SHP77 treated with DMSO at 0.1 percent for 48 hours (cell line): ENCODE data around the gene FNDC4.

Source experiments
- DNase-seq: peaks from one replicate; lab custom pipeline; 2025; lab: John Stamatoyannopoulos, UW

FNDC4 gene

DNA sequence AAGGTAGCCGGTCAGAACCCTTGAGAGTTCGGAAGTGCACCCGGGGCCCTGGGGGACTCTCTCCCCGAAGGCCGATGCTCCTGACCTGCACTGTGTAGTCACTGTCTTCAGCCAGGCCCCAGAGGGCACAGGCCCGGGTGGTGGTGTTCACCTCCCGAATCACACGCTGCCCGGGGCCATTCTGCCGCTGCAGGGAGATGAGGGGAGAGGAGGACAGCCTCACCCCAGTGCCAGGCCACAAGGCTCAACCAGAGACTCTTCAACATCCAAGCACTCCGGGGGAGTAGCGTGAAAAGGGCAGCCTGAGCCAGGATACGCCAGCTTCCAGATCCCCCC is 1.1 kb downstream of the FNDC4 start:
- no peak for DNase-seq

DNA sequence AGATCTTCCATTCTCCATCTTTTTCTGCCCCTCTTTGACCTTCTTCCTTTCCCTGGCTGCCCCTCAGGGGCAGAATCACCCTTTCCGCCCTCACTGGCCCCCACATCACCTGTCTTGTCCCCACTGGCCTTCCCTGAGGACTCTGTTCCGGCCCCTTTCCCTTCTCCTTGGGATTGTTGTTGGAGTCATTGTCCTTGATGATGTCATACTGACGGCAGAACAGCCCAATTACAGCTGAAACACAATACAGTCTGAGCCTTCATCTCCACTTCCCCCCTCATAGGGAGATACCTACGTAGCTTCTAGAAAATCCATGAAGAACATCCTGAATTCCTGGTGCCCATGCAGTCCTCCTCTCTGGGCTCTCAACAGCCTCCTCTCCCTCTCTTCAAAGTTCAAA is 2.4 kb downstream of the FNDC4 start:
- DNase-seq: no peak

DNA sequence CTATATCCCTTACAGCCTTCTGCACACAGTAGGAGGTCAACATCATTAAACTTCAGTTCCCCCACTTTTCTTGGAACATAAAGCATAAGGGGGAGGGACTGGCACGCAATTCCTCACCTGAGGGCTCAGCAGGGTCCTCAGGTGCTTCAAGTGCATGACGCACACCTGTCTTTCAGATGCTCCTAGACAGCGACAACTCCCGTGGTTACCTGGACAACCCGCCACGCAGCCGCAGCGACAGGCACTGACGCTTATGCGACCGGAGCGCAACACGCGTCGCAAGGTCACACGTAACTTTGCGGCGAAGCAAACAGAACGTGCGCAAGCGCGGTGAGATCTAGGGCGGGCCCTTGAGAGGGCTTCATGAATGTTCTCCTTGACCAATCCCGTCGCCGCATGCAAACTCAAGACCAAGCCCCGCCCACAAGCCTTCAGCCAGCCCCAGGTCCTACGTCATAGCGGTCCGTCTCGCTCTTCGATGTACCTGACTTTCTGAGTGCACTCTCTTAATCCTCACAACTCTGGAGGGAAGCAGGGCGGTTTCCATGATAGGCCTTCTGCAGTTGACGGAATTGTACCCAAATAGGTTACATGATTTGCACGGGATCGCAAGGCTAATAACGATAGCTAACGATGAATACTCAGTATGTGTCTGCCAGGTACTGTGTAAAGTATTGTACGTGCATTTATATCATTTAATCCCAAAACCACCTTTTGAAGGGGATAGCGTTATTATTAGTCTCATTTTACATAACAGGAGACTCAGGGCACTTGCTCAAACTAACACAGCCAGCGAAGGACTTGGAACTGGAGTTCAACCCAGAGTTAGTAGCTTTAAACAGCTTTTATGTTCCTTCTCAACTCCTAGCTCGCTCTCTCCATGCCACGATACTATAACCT is 5.3 kb downstream of the FNDC4 start, which contains the start of gene IFT172:
Gene IFT172 (minus strand): TSS at position 246 of the 900 bp plus-strand sequence. CDS start 90 bp downstream, at position 156.
- peak; percentile 99 for DNase-seq

DNA sequence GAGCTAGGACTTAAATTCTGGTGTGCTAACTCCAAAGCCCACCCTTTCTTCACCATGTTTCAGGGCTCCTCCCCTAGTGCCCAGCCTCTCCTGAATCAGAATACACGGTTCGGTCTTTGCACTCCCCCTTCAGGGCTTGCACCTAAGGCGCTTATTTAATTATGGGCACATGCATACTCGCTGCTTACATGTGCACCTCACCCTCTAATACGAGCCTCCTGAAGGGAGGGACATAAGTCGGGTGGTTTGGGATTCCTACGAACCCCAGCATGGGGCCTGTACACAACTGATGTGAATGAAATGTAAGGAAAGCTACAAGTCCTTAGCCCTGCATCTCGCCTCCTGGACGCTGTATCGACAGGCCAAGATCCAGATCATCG is 5.9 kb downstream of the FNDC4 start:
- peak; percentile 16 for DNase-seq

DNA sequence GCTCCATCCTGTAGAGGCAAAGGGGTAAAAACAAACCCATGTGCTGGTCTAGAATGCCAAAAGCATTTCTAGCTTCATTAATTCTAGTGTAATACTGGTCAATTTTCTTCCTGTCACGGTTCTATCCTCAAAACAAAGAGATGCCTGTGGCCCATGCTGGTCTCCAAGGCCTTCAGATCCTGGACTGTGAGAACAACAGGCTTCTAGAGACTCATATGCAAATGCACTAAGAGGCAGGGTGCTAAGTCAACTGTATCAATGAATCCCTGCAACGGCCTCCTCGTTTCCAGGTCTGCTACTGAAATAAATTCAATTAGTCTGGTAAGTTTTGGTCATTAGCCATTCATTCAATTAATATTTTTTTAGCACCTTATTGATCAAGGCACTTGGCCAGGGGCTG is 9.5 kb downstream of the FNDC4 start:
- DNase-seq: no peak

DNA sequence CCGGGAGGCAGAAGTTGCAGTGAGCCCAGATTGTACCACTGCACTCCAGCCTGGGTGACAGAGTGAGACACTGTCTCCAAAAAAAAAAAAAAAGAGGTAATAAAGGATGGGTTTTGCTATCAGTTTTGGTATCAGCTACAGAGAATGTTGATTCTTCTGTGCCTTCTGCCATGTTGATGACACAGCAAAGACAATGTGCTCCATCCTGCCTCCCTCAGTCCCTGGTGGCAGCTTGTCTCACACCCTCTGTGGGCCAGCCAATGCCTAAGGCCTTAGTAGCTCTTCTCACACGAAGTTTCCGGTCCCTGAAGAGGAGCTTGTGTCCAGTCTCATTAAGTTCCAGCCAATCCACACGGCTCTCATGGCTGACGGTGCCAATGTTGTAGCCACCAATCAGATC is 23.0 kb downstream of the FNDC4 start:
- DNase-seq: no peak

DNA sequence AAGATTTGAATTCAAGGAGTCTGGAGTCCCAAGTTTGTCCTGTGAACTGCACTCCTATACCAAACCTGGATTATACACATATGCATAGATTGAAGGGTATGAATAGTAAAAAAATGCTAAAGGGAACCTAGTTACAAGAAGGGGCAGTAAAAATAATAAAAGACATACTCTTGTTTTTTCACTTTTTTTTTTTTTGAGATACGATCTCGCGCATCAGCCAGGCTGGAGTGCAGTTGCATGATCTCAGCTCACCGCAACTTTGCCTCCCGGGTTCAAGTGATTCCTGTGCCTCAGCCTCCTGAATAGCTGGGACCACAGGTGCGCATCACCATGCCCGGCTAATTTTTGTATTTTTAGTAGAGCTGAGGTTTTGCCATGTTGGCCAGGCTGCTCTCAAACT is 30.6 kb downstream of the FNDC4 start:
- no peak for DNase-seq

DNA sequence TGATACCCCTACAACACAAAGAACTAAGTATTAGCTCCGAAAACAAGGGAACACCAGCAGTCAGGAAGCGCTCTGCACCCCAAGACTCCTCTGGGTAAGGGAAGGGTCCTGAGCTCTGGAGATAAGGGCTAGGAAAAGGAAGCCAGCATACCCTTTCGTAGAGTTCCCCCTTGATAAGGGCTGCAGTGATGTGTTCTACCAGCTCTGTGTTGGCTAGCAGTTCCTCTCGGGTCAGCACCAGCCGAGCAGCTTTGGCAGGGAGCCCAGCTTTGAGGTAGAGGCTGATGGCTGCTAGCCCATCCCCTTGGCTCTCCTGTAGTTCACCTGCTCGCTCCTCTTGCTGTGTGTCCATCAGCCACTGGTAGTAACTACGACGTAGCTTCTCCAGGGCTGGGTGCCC is 33.9 kb downstream of the FNDC4 start:
- no peak for DNase-seq

DNA sequence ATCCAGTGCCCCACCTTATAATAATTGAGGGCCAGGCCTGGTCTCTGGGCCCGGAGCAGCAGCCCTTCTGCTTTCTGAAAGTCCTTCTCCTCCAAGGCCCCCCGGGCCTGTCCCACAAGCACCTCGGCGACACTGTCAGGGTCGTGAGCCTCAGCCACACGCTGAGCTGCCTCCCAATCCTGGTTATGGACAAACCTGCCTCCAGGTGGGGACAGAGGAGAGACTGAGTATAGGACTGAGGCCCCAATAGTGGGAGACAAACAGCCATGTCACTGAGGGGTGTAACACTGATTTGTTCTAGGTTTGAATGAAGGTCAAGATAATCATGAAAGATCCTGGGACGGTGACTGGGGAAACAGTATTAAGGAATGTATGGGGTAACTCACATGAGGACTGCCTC is 41.0 kb downstream of the FNDC4 start:
- no peak for DNase-seq

DNA sequence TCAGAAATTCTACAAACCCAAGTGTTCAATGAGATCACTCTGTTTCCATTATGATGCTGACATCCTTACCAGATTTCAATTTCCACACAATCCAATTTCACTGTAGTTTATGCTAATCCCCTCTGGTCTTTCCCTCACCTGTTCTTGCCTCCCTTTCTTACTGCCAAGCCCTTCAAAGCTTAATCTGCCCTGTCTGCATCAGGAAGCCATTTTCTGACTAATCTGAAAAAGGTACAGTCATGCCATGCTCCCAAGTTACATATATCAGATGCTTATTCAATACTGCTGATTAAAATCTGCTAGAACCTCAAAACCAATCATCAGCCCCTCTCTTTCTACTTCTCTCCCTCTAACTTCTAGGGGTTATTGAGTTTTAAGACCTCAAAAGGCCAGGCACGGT is 43.9 kb downstream of the FNDC4 start:
- no peak for DNase-seq

DNA sequence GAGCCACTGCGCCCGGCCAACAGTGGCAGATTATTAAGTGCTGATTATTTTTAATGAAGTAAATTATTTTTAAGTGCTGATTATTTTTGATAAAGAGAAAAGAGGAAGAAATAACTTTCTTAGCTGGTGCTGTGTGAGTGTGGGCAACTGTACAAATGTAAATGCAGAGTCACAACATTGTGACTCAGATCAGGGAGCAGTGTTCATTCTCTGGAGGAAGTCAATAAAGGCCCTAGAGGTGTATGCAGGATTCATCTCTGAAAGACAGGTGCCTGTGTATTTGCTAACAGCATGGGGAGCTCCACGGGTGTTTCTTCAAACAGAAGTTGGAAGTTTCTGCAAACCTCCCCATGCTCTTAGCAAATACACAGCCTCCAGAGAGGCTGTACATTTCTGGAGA is 46.6 kb downstream of the FNDC4 start:
- DNase-seq: no peak

DNA sequence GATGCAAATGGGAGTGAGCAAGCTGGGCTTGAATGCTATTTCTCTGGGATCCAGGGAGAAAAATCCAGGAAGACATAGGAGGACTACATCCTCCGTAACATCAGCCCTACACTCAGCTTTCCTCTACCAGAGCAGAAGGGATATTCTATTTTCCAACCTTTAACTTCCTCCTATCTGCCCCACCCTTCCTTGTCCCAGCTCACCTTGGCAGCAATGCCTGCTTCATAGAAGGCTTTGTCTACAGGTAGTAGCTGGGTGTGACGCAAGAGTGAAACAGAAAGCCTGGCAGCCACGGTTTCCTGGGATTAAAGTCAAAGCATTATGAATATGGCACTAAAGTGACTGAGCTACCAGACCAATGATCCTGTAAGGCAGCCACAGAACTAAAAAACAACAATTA is 48.9 kb downstream of the FNDC4 start:
- no peak for DNase-seq

DNA sequence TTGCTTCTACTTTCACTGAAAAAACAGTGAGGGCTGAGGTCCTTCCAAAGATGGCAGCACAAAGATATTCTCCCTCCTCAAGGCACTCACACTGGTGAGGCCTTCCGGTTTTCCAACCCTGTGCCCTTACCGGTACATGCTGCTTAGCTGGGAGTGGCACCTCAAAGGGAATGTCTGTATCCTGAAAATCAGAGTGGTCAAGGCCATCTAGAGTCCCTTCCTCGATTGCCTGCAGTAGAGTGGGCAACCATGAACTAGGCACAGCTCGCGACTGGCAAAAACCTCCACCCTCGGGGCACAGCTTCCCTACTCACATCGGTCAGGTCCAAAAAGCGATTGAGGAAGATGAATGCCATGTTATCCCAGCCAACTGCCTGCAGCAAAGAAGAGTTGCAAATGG is 49.4 kb downstream of the FNDC4 start:
- DNase-seq: no peak

DNA sequence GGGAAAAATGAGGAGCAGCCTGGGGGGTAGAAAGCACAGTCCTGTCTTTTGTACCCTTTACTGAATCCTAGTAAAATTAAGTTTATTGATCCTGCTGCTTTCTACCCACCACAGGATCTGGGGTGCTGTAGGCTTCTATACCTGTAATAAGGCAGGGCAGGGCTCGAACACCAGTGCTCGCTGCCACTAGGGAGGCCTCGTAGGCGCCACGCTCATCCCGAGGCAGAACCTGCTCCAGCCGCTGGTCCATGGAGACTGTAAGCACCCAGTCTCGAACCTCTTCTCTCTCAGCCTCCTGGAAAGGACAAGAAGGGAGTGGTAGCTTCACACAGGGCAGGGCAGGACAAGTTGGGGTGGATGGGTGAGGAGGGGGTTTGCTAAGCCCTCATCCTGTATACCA is 49.8 kb downstream of the FNDC4 start:
- no peak for DNase-seq

DNA sequence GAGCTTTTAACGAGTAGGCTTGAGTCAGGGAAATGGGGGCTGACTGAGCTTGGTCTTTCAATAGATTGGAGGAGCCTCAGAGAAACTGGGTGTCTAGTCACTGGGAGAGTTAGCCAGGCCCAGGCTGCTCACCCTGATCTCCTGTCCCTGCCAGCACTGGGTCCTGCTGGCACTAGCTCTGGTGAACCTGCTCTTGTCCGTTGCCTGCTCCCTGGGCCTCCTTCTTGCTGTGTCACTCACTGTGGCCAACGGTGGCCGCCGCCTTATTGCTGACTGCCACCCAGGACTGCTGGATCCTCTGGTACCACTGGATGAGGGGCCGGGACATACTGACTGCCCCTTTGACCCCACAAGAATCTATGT is 52.1 kb downstream of the FNDC4 start:
- DNase-seq: no peak

DNA sequence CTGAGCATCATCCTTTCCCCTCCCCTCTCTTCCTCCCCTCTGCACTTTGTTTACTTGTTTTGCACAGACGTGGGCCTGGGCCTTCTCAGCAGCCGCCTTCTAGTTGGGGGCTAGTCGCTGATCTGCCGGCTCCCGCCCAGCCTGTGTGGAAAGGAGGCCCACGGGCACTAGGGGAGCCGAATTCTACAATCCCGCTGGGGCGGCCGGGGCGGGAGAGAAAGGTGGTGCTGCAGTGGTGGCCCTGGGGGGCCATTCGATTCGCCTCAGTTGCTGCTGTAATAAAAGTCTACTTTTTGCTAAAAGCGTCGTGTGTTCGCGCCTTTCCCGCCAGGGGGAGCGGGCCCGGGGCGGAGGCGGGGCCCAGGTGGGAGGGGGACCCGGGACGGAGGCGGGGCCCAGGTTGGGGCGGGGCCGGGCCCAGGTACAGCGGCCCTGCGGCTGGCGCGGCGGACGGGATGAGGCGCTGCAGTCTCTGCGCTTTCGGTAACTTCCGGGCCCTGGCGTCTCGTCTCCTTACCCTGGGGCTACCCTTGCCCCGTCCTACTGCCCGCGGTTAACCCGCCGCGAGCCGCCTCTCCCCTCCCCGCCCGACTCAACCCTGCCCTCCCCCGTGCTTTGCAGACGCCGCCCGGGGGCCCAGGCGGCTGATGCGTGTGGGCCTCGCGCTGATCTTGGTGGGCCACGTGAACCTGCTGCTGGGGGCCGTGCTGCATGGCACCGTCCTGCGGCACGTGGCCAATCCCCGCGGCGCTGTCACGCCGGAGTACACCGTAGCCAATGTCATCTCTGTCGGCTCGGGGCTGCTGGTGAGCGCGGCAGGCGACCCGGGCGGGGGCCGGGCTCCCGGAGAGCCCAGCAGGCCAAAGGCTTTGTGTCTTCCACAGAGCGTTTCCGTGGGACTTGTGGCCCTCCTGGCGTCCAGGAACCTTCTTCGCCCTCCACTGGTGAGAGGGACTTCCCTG is 52.8 kb downstream of the FNDC4 start, which contains the start of gene KRTCAP3:
Gene KRTCAP3 (plus strand): TSS at position 424 of the 962 bp plus-strand sequence. CDS start 32 bp downstream, at position 456.
- DNase-seq: no peak
